Glutamatergic neuron (in vitro differentiated cells): ENCODE measurements around the gene FAXDC2. TPM values are rescaled to one million over a fixed set of nuclear protein-coding genes. Genes with fewer than 3 reads are reported as not detected.

ENCODE experiments used
- DNase-seq: peaks from one replicate; pipeline ENCODE4 v3.0.0; 2022
- H3K27ac Mint-ChIP-seq: one replicate; pipeline ENCODE4 v1.8.0; 2020; ENCODE audit warnings: mild to moderate bottlenecking, mixed read lengths, inconsistent platforms; ENCODE audit not compliant: unreplicated experiment
- H3K27me3 Mint-ChIP-seq: one replicate; pipeline ENCODE4 v1.8.0; 2020; ENCODE audit warnings: mild to moderate bottlenecking, moderate library complexity, mixed read lengths, inconsistent platforms; ENCODE audit not compliant: unreplicated experiment
- H3K36me3 Mint-ChIP-seq: one replicate; pipeline ENCODE4 v1.8.0; 2020; ENCODE audit warnings: mild to moderate bottlenecking, mixed read lengths, inconsistent platforms; ENCODE audit not compliant: unreplicated experiment
- H3K4me1 Mint-ChIP-seq: one replicate; pipeline ENCODE4 v1.8.0; 2020; ENCODE audit warnings: mild to moderate bottlenecking, low read depth, mixed read lengths, inconsistent platforms; ENCODE audit not compliant: unreplicated experiment
- H3K4me3 Mint-ChIP-seq: one replicate; pipeline ENCODE4 v1.8.0; 2020; ENCODE audit warnings: mild to moderate bottlenecking, mixed read lengths, inconsistent platforms; ENCODE audit not compliant: unreplicated experiment
- H3K9me3 Mint-ChIP-seq: one replicate; pipeline ENCODE4 v1.8.0; 2020; ENCODE audit warnings: mild to moderate bottlenecking, moderate library complexity, mixed read lengths, inconsistent platforms; ENCODE audit not compliant: unreplicated experiment
- total RNA-seq: library from RNA; stranded (reverse); fragmentation: NEBNext Ultra II Directional; extraction: Animal tissue kit (Norgen Biotek cat#: 25700); gene quantifications from one replicate; pipeline ENCODE4 v1.2.1, GENCODE V29; 2021; ENCODE audit not compliant: unreplicated experiment
- TF ChIP-seq, protein P1 (sequence below): fragments of 200-600 bp; sonication (generic); IDR thresholded peaks from one replicate; pipeline ENCODE4 v1.5.0; 2021; ENCODE audit not compliant: partially characterized antibody, unreplicated experiment

FAXDC2 gene
- total RNA-seq, 1 donor from 2014 or later = 0.66 TPM

DNA sequence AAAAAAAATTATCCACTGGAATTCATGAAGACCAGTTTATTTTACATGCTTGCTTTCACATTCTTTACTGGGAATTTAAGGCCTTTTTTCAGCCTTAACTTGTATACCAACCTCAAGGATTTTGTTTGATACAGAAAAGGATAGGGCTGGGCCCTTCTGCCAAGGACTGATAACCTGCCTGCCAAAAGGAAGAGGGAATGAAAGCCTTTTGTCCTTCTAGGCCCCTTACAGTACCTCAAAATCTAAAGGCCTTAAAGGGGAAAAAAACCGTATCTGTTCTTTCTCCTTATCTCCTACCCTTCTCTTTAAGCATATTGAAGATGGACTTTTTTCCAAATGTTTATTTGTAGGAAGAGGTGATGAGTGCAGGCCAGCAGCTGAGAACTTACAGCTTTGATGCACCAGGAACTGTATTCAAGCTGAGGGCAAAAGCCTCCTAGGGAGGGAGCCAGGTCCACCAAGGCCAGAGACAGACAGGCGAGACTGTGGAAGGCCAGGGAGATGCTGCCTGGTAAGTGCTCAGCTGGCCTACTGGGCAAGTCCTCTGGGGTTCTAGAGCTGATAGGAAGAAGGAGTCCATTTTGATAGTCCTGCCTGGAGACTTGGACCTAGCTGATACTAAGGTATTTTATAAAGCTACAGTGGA, 31.8 kb downstream of the FAXDC2 start:
- DNase-seq = no peak
- Mint-ChIP-seq H3K27me3 (peaks cover 10% of the 10 kb centered on the region), H3K27ac (no peak overlapping the region), H3K9me3 (peaks cover 8% of the 10 kb centered on the region), H3K36me3 (peaks cover 6% of the 10 kb centered on the region), H3K4me1 (peaks cover 1% of the 10 kb centered on the region), H3K4me3 (no peak overlapping the region)
- TF ChIP-seq, protein P1, sequence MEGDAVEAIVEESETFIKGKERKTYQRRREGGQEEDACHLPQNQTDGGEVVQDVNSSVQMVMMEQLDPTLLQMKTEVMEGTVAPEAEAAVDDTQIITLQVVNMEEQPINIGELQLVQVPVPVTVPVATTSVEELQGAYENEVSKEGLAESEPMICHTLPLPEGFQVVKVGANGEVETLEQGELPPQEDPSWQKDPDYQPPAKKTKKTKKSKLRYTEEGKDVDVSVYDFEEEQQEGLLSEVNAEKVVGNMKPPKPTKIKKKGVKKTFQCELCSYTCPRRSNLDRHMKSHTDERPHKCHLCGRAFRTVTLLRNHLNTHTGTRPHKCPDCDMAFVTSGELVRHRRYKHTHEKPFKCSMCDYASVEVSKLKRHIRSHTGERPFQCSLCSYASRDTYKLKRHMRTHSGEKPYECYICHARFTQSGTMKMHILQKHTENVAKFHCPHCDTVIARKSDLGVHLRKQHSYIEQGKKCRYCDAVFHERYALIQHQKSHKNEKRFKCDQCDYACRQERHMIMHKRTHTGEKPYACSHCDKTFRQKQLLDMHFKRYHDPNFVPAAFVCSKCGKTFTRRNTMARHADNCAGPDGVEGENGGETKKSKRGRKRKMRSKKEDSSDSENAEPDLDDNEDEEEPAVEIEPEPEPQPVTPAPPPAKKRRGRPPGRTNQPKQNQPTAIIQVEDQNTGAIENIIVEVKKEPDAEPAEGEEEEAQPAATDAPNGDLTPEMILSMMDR = no peak

DNA sequence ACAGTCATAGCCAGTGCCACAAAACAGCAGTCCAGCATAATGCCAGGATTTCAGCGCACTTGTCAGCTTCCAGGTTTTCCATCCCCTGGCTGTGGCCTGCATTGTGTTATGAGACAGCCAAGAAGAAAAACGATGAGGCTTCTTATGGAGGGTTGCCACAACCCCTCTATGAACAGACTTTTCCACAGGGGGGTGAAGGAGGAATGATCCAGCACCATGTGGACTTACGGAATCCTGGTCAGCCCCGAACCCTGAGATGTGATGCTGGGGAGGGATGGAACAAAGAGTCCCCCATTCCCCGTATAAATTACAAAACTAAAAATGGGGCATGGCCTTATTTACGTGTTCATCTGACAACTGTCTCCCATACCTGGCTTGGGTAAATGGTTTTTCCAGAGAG, 32.6 kb downstream of the FAXDC2 start:
- no peak for DNase-seq
- H3K27ac Mint-ChIP-seq = no peak overlapping the region
- TF ChIP-seq, protein P1 = no peak
- no peak overlapping the region for H3K4me3 Mint-ChIP-seq
- H3K9me3 Mint-ChIP-seq = peaks cover 8% of the 10 kb centered on the region
- peaks cover 9% of the 10 kb centered on the region for H3K27me3 Mint-ChIP-seq
- H3K36me3 Mint-ChIP-seq = peaks cover 6% of the 10 kb centered on the region
- H3K4me1 Mint-ChIP-seq = peaks cover 1% of the 10 kb centered on the region

DNA sequence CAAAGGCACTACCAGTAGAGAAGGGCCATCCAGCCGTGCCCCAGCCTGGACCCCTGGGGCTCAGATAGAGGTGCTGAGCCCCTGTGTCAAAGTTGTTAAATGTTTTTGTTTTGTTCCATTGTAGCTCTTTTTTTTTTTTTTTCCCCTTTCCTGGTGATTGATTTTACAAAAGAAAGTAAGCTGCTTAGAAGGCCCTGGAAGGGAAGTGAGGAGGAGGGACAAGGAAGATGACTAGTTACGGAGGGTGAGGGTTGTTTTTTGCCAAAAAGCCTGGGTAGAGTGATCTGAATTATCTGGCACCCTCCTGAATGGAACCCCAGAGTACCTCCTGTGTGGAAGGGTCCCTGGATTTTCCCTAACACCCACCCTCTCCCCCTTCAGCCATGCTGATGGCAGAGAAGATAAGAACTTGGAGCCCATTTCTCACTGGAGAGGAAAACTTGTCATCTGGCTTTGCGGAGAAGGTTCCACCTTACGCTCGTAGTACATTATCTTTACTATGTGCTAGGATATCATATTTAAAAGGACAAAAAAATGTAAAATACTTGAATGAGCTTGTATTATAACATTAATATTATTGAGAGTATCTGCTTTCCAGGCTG, 33.4 kb downstream of the FAXDC2 start:
- peaks cover 6% of the 10 kb centered on the region for H3K36me3 Mint-ChIP-seq
- no peak for DNase-seq
- peaks cover 8% of the 10 kb centered on the region for H3K9me3 Mint-ChIP-seq
- H3K27ac Mint-ChIP-seq = no peak overlapping the region
- H3K27me3 Mint-ChIP-seq = peaks cover 9% of the 10 kb centered on the region
- H3K4me1 Mint-ChIP-seq = peaks cover 1% of the 10 kb centered on the region
- TF ChIP-seq, protein P1 = no peak
- no peak overlapping the region for H3K4me3 Mint-ChIP-seq

DNA sequence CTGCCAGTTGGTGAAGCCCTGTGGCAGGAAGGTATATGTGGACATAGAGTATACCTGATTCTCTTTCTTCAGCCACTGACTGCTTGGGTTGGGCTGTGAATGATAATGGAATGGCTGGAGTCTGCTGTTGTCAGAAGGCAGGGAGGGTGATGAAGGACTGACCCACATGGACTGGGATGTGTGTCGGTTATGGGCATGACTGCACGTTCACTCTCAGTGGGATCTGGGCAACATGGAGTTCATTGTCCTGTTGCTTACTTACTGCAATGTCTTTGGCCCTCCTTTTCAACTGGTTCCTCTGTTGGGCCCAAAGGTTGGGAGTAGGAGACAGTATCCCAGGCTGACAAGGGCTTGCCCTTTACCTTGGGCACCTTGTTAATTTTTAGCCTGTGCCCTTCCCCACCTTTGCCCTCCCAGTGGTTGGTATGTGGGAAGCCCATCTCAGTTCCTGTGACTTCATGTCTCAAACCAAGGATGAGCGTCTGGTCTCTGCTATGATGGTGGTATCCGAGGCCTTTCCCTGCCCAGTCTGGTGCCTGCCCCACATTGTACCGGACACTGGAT, 34.6 kb downstream of the FAXDC2 start:
- peaks cover 1% of the 10 kb centered on the region for H3K4me1 Mint-ChIP-seq

More for the DNA sequence above, 34.6 kb downstream of the FAXDC2 start:
- no peak overlapping the region for H3K27ac Mint-ChIP-seq
- TF ChIP-seq, protein P1 = no peak
- peaks cover 6% of the 10 kb centered on the region for H3K36me3 Mint-ChIP-seq
- H3K27me3 Mint-ChIP-seq = peaks cover 9% of the 10 kb centered on the region
- peaks cover 8% of the 10 kb centered on the region for H3K9me3 Mint-ChIP-seq
- H3K4me3 Mint-ChIP-seq = no peak overlapping the region
- no peak for DNase-seq
